Activated naive CD8-positive, alpha-beta T cell treated with anti-CD3 and anti-CD28 coated beads, Interleukin-2, amount 10 ng/mL, durations not matched to agents 7 days and 5 days (primary cell): ENCODE measurements around the gene XPC. TPM values are rescaled to one million over a fixed set of nuclear protein-coding genes. Genes with fewer than 3 reads are reported as not detected.
A peak's percentile ranks its signal among the peaks of the same experiment; 100 is the strongest.

Source experiments
- ATAC-seq: fragments of 150-1000 bp; cut with Tn5 transposase; one replicate; pipeline ENCODE4 v1.10.0; 2021; ENCODE audit warnings: low read depth, moderate library complexity
- POLR2A ChIA-PET: fragments of 350-600 bp; sonication (Branson Sonifier 250); formaldehyde crosslinking; loops from one replicate; lab custom pipeline; 2021; ENCODE audit warnings: antibody characterized with exemption; lab: Charles Lee
- DNase-seq: peaks from one replicate; pipeline ENCODE4 v3.0.0; 2021
- H3K27ac Mint-ChIP-seq: one replicate; pipeline ENCODE4 v1.8.0; 2022; ENCODE audit warnings: mild to moderate bottlenecking, mixed read lengths
- H3K27me3 Mint-ChIP-seq: one replicate; pipeline ENCODE4 v1.8.0; 2022; ENCODE audit warnings: mild to moderate bottlenecking, moderate library complexity, mixed read lengths
- H3K36me3 Mint-ChIP-seq: one replicate; pipeline ENCODE4 v1.8.0; 2021; ENCODE audit warnings: mild to moderate bottlenecking, mixed read lengths
- H3K4me1 Mint-ChIP-seq: one replicate; pipeline ENCODE4 v1.8.0; 2021; ENCODE audit warnings: mixed read lengths
- H3K4me3 Mint-ChIP-seq: one replicate; pipeline ENCODE4 v1.8.0; 2022; ENCODE audit warnings: mild to moderate bottlenecking, moderate library complexity, mixed read lengths
- H3K9me3 Mint-ChIP-seq: one replicate; pipeline ENCODE4 v1.8.0; 2021; ENCODE audit warnings: mixed read lengths
- total RNA-seq, 2 experiments: library from RNA; stranded (reverse); gene quantifications; one replicate each; pipeline ENCODE4 v1.2.3, GENCODE V29; 2021

The XPC gene
- total RNA-seq, 2 experiments from 2014 or later, result 53.3 to 56.8 TPM

DNA sequence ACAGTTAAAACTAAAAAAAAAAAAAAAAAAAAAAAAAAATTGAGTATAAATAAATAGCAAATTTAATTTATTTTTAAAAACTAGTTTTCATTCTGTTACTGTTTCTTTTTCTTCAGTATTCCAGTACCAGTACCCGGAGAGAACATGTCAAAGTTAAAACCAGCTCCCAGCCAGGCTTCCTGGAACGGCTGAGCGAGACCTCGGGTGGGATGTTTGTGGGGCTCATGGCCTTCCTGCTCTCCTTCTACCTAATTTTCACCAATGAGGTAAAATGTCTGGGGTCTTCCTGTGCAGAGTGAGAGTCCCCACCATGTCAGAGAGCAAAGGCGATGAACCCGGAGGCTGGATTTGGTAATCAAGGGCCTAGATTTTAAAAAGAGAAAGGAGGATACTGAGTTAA is 49.1 kb downstream of the XPC start:
- no peak for DNase-seq
- no peaks in the 10 kb centered on the region for H3K9me3 Mint-ChIP-seq
- no peaks in the 10 kb centered on the region for H3K27me3 Mint-ChIP-seq
- no peak overlapping the region for H3K4me3 Mint-ChIP-seq
- POLR2A ChIA-PET, result no interaction called here
- peaks cover 21% of the 10 kb centered on the region for H3K36me3 Mint-ChIP-seq
- no peak overlapping the region for H3K27ac Mint-ChIP-seq
- H3K4me1 Mint-ChIP-seq, result peaks cover 24% of the 10 kb centered on the region
- no peak for ATAC-seq

DNA sequence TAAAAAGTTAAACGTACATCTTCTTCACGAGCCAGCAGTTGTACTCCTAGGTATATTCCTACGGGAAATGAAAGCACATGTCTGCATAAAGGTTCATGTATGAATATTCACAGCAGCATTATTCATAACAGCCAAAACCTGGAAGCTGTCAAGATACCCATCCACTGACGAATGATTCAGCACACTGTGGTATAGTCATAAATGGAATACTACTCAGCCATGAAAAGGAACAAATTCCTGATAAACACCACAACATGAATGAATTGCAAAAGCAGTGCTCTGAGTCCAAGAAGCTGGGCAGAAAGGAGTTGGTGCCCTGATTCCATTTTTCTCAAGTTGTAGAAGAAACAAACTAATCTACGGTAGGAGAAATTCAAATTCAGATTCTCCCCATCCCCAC is 49.7 kb downstream of the XPC start:
- peaks cover 21% of the 10 kb centered on the region for H3K36me3 Mint-ChIP-seq
- ATAC-seq, result no peak
- H3K27me3 Mint-ChIP-seq, result no peaks in the 10 kb centered on the region
- no peaks in the 10 kb centered on the region for H3K9me3 Mint-ChIP-seq
- H3K27ac Mint-ChIP-seq, result no peak overlapping the region
- POLR2A ChIA-PET, result no interaction called here
- peaks cover 26% of the 10 kb centered on the region for H3K4me1 Mint-ChIP-seq
- no peak for DNase-seq
- no peak overlapping the region for H3K4me3 Mint-ChIP-seq

DNA sequence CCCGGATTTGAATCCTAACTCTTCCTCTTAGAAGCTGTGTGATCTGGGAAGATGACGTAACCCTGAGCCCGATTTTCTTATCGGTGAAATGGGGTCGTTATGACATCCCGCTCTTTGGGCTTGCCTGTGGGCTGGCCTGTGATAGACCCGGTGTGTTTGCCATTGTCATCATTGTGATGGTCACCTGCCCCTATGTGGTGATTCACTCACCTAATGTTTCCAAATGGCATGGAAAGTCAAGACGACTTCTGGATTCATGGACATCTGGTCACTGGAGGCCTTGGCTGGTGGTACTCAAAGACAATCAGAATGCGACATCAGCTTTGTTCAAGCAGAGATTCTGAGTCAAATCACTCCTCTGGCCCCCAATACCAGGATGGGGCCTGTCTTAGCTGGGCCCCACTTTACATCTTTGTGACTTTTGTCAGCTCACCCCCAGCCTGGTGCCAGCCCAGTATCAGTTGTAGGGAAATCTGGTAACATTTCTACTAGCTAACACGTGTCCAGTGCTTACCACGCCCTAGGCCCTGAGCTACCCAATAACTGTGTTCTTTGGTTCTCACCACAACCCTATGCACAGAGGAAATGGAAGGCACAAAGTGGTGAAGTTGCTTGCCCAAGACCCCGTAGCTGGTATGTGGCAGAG is 50.8 kb downstream of the XPC start:
- DNase-seq (no peak), ATAC-seq (no peak)
- no peaks in the 10 kb centered on the region for H3K27me3 Mint-ChIP-seq
- no peaks in the 10 kb centered on the region for H3K9me3 Mint-ChIP-seq
- peaks cover 21% of the 10 kb centered on the region for H3K36me3 Mint-ChIP-seq
- POLR2A ChIA-PET, result no interaction called here
- peak overlapping the region; percentile 33 for H3K27ac Mint-ChIP-seq
- peaks cover 36% of the 10 kb centered on the region for H3K4me1 Mint-ChIP-seq
- H3K4me3 Mint-ChIP-seq, result no peak overlapping the region

DNA sequence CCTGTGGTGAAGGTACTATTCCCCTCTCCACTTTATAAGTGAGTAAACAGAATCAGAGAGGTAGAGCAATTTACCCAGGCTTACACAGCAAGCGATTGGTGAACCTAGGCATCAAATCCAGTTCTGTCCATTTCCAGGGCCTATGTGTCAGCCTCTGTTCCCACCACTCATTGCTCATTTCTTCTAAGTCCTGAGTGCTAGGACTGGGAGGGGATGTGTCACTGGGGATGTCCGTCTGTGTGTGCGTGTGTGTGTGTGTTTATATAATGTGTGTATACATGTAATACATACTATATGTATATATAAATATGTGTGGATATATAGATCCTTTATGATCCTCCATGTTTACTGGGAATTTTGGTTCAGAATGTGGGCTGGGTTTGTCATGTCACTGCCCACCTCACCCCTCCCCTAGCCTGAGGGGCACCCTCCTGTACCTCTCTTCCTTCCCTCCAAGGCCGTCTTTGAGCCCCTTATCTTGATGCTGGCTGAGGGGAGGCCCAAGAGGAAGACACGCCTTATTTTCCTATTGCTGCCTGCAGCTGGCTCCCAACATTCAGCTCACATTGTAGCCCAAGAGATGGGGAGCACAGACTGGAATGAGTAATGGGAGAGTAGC is 51.4 kb downstream of the XPC start:
- Mint-ChIP-seq H3K27ac (no peak overlapping the region), H3K9me3 (no peaks in the 10 kb centered on the region), H3K4me3 (peak overlapping the region; percentile 95), H3K4me1 (peaks cover 42% of the 10 kb centered on the region), H3K27me3 (no peaks in the 10 kb centered on the region), H3K36me3 (peaks cover 24% of the 10 kb centered on the region)
- DNase-seq (no peak), ATAC-seq (no peak)
- POLR2A ChIA-PET, result interaction anchor here (3.4 kb wide), 1 partner anchor 17 kb away, joined by 24 read pairs; no protein-coding TSS in a partner anchor

DNA sequence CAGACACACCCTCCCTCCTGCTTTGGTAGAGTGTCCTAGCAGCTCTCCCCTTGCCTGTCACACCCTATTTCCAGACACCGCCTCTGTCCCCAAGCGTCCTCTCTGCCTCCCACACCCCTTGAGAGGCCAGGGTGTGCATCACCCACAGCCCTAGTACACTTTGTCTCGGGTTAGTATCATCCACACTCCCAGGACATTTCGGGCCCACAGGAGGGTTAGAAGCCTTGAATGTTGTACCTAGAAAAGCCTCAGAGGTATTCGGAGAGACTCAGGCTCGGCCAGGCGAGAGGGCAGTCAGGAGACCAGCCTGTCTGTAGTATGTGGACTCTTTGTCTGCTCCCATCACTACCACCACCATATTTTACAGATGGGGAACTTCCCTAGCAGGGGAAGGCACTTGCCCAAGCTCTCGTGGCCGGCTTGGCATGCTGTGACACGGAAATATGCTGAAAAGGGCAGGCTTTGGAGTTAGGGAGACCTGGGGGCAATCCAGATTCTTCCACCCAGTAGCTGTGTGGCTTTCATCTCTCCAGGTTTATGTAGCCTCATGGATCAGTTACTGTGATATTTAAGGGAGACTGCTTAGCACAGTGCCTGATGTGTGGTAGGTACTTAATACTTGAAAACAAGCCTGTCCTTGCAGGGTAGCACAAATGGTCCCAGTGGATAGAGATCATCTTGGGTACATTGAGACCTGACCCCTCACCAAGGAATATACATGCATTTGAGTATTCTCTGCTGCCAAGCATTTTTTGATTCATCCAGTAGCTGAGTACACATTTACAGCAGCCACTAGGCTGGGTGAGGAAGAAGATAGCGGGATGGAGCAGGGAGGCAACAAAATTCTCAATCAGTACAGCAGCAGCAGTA is 52.1 kb downstream of the XPC start:
- H3K36me3 Mint-ChIP-seq, result peaks cover 26% of the 10 kb centered on the region
- no peaks in the 10 kb centered on the region for H3K27me3 Mint-ChIP-seq
- DNase-seq, result no peak
- H3K27ac Mint-ChIP-seq, result peak overlapping the region; percentile 92
- peak overlapping the region; percentile 95 for H3K4me3 Mint-ChIP-seq
- H3K9me3 Mint-ChIP-seq, result no peaks in the 10 kb centered on the region
- no peak for ATAC-seq
- peaks cover 45% of the 10 kb centered on the region for H3K4me1 Mint-ChIP-seq
- POLR2A ChIA-PET, result interaction anchor here (0.6 to 3.8 kb wide), 5 partner anchors 17 to 236 kb away, joined by 3 to 48 read pairs (median 7); partner anchors contain the start of genes LSM3 and XPC

DNA sequence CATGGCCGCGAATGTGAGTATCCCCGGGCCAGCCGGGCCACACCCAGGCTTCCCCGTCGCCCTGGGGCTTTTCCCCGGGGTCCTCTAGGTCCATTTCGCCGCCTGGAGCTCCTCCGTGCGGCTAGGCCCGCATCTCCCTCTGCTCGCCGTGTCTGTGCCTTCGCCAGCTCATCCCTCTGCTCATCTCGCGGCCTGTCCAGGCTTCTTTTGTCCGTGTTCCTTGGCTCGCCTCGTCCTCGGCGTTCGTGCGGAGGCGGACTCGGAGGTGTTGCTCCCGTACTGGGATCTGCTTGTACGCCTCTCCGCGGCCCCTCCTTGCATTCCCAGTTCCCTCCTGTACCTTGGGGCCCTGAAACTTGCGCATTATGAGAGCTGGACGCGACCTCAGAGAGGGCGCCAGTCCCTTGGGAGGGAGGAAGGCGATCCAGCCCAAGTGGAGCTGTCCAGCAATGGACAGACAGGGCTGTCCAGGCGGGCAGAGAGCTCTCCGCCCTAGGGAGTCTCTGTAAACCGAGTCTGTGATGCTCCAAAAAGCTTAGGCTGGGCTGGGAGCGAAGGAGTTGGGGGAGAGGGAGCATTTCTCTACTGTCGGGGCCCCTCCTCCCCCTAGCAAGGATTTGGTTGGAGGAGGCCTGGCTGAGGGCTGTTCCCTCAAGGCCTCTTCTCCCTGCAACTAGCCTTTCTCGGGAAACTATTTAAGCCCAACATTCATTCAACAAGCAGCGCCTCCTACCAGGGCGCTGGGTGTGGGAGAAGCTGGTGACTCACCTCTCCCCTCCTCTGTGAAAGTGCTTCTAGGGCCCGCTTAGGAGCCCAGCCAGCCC is 53.0 kb downstream of the XPC start:
- H3K4me1 Mint-ChIP-seq, result peaks cover 47% of the 10 kb centered on the region
- ATAC-seq, result peak; percentile 7
- H3K27me3 Mint-ChIP-seq, result no peaks in the 10 kb centered on the region
- H3K9me3 Mint-ChIP-seq, result no peaks in the 10 kb centered on the region
- no peak for DNase-seq
- H3K36me3 Mint-ChIP-seq, result peaks cover 31% of the 10 kb centered on the region
- POLR2A ChIA-PET, result interaction anchor here (0.6 to 3.8 kb wide), 11 partner anchors 8 to 306 kb away, joined by 3 to 48 read pairs (median 4); partner anchors contain the start of genes LSM3, SLC6A6 and XPC
- H3K27ac Mint-ChIP-seq, result peak overlapping the region; percentile 92
- peak overlapping the region; percentile 95 for H3K4me3 Mint-ChIP-seq

DNA sequence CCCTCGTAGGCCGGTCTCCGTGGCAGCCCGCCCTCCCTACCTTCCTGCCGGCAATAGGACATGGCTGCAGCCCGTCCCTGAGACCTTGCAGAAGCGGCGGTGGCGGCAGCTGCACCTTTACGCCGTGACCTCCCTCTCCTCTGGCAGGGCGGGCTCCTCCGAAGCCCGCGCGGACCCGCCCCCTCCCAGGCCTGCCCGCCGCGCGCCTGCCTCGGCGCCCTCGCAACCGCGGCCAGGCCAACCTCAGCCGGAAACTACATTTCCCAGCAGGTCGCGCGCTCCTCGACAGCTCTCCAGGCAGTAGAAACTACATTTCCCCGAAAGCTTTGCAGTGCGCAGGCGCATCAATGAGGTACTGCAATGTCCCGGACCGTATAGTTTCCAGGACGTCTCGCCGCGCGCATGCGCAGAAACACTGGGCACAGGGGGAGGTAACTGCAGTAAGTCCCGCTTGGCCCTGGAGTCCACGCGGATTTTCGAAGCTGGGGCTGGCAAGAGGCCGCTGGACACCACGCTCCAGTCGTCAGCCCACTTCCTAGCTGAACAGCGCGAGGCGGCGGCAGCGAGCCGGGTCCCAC is 53.7 kb downstream of the XPC start, which contains the start of the genes CHCHD4 and TMEM43:
Gene CHCHD4 (minus strand): TSS at position 256 of the 578 bp plus-strand sequence. CDS start 194 bp downstream, at position 62.
Gene TMEM43 (plus strand): TSS at position 438 of the 578 bp plus-strand sequence. CDS start 142 bp downstream, outside the sequence.
- peak within 1 kb of the TSS; percentile 92 for H3K27ac Mint-ChIP-seq
- peak within 1 kb of the TSS; percentile 95 for H3K4me3 Mint-ChIP-seq
- no peaks in the 10 kb centered on the region for H3K27me3 Mint-ChIP-seq
- DNase-seq (peak; percentile 96), ATAC-seq (peak; percentile 92)
- H3K9me3 Mint-ChIP-seq, result no peaks in the 10 kb centered on the region
- peaks cover 52% of the 10 kb centered on the region for H3K4me1 Mint-ChIP-seq
- POLR2A ChIA-PET, result interaction anchor here (1.0 to 3.8 kb wide), 10 partner anchors 9 to 307 kb away, joined by 3 to 48 read pairs (median 4); partner anchors contain the start of genes LSM3, SLC6A6 and XPC
- peaks cover 29% of the 10 kb centered on the region for H3K36me3 Mint-ChIP-seq

DNA sequence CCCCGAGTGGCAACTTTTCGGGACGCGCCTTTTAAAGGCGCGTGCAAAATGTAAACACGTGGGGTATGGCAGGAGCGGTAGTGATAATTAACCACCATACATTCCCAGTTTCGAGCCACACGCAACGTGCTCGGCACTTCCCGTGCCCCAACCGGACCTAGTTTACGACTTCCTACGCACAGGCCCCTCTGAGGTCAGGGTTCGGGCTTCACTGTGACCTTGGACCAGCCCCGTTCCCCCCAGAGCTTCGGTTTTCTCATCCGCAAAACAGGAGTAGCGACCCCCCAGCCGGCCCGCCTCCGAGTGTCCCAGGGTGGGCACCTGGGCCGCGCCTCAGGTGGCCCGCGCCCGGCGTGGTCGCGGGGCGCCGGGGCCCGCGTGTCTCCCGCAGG is 54.2 kb downstream of the XPC start:
- H3K36me3 Mint-ChIP-seq, result peaks cover 26% of the 10 kb centered on the region
- peaks cover 53% of the 10 kb centered on the region for H3K4me1 Mint-ChIP-seq
- H3K27me3 Mint-ChIP-seq, result no peaks in the 10 kb centered on the region
- H3K9me3 Mint-ChIP-seq, result no peaks in the 10 kb centered on the region
- H3K27ac Mint-ChIP-seq, result peak overlapping the region; percentile 88
- ATAC-seq (peak; percentile 46), DNase-seq (no peak)
- POLR2A ChIA-PET, result interaction anchor here (0.9 to 3.8 kb wide), 9 partner anchors 19 to 528 kb away, joined by 3 to 48 read pairs (median 4); partner anchors contain the start of genes CCDC174, LSM3 and XPC
- peak overlapping the region; percentile 95 for H3K4me3 Mint-ChIP-seq

DNA sequence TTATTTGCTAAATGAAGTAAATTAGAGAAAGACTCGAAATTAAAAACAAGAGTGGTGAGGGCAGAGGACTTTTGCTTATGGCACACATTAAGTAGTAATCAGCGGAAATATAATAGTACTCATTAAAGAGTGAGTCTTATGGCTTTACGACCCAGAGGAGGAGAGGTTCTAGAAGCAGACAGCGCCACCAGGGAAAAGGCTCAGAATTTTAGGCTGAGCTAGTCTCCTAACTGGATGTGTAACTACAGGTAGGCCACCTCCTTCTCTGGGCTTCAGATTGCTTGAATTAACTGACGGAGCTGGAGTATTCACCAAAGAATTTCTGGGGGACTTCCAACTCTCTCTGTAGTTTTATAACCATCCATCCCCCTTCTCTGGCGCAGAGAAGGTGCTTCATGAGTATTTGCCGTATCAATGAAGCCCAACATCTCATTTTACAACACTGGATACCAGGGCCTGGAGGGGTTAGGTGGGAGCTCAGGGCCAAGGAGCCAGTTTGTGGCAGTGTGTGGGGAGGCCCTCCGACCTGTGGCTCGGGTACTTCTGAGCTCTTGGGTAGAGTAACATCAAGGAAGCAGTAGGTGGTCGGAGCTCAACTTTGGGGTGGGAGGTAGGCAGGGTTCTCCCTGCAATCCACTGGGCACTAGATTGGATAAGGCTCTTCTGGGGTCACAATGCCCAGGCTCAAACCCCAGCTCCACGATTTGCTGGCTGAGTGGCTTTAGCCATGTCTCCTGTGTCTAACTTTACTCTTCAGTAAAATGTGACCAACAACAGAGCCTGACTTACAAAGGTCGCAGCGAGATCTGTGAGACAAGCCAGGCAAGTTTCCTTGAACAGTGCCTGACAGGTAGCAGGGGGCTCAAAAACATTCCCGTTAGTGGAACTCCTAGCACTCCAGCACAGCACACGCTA is 54.8 kb downstream of the XPC start:
- ATAC-seq (no peak), DNase-seq (no peak)
- POLR2A ChIA-PET, result interaction anchor here (0.9 to 3.8 kb wide), 6 partner anchors 20 to 528 kb away, joined by 3 to 48 read pairs (median 6); partner anchors contain the start of genes CCDC174, LSM3 and XPC
- peak overlapping the region; percentile 88 for H3K27ac Mint-ChIP-seq
- peak overlapping the region; percentile 95 for H3K4me3 Mint-ChIP-seq
- H3K4me1 Mint-ChIP-seq, result peaks cover 53% of the 10 kb centered on the region
- peaks cover 22% of the 10 kb centered on the region for H3K36me3 Mint-ChIP-seq
- H3K9me3 Mint-ChIP-seq, result no peaks in the 10 kb centered on the region
- H3K27me3 Mint-ChIP-seq, result no peaks in the 10 kb centered on the region

DNA sequence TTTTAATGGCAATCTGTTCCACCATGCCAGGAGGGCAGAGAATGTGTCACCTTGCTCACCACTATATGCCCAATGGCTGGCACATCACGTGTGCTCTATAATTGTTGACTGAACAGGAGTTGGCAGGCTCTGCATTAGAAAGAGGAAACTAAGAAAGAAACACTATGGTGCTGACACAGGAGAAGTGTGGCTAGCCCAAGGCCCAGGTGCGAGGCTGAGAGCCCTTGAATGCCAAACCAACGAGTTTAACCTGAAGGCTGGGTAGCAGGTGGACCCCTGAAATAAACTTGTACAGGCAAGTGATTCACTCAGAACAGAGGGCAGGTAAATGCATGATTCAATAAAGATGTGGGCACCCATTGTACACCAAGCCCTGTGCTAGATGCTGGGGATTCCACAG is 56.1 kb downstream of the XPC start:
- H3K4me3 Mint-ChIP-seq, result peak overlapping the region; percentile 56
- POLR2A ChIA-PET, result interaction anchor here (0.6 to 3.8 kb wide), 3 partner anchors 57 to 633 kb away, joined by 3 to 48 read pairs (median 4); partner anchors contain the start of genes LSM3 and XPC
- DNase-seq (no peak), ATAC-seq (no peak)
- H3K27me3 Mint-ChIP-seq, result no peaks in the 10 kb centered on the region
- peaks cover 42% of the 10 kb centered on the region for H3K4me1 Mint-ChIP-seq
- H3K36me3 Mint-ChIP-seq, result peaks cover 15% of the 10 kb centered on the region
- H3K27ac Mint-ChIP-seq, result peak overlapping the region; percentile 42
- no peaks in the 10 kb centered on the region for H3K9me3 Mint-ChIP-seq

DNA sequence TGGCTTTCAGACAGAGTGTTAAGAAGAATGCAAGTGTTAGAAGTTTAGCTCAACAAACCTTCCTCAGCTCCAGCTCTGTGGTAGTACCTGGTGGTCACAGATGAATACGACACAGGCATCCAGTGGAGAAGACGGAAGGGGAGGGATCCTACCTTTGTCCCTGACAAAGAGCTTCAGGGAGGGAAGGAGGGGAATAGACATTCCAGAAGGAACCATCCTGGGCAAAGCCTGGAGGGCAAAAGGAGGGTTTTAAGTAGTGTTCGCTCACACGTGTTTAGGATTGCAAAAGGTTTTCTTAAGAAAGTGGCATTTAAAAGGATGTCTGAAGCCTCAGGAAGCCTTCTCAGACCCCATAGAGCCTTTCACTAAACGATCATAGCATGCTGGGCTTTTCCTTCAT is 56.5 kb downstream of the XPC start:
- ATAC-seq, result no peak
- Mint-ChIP-seq H3K27ac (no peak overlapping the region), H3K4me3 (no peak overlapping the region), H3K4me1 (peaks cover 39% of the 10 kb centered on the region), H3K9me3 (no peaks in the 10 kb centered on the region), H3K36me3 (peaks cover 15% of the 10 kb centered on the region), H3K27me3 (no peaks in the 10 kb centered on the region)
- POLR2A ChIA-PET, result interaction anchor here (0.7 kb wide), 1 partner anchor 256 kb away, joined by 4 read pairs; no protein-coding TSS in a partner anchor
- DNase-seq, result no peak
